Prostate gland (tissue), 2 donors: ENCODE data around the gene PRKCG.

Source experiments
- POLR2A ChIP-seq: fragments of 450-650 bp; IDR thresholded peaks from one replicate; pipeline ENCODE4 v1.6.1; 2016; ENCODE audit warnings: antibody characterized with exemption, mild to moderate bottlenecking
- POLR2AphosphoS5 ChIP-seq: sonication (generic); formaldehyde crosslinking; IDR thresholded peaks from one replicate; pipeline ENCODE4 v1.6.1; 2017; ENCODE audit warnings: antibody characterized with exemption
- TF ChIP-seq, protein P1 (sequence below), 4 experiments: fragments of 200-600 bp in 2 of 4; fragments of 450-650 bp in 2 of 4; sonication (generic) in 2 of 4; IDR thresholded peaks; 1 replicate in 3 of 4; 2 replicates in 1 of 4; pipeline ENCODE4 v1.5.1; 2016 to 2019; ENCODE audit warnings: antibody characterized with exemption in 4 of 4, mild to moderate bottlenecking in 2 of 4, moderate library complexity in 2 of 4

GRCh38 chr19:53853707-53854106 lies 28.3 kb upstream of the PRKCG start:
- TF ChIP-seq, protein P1, sequence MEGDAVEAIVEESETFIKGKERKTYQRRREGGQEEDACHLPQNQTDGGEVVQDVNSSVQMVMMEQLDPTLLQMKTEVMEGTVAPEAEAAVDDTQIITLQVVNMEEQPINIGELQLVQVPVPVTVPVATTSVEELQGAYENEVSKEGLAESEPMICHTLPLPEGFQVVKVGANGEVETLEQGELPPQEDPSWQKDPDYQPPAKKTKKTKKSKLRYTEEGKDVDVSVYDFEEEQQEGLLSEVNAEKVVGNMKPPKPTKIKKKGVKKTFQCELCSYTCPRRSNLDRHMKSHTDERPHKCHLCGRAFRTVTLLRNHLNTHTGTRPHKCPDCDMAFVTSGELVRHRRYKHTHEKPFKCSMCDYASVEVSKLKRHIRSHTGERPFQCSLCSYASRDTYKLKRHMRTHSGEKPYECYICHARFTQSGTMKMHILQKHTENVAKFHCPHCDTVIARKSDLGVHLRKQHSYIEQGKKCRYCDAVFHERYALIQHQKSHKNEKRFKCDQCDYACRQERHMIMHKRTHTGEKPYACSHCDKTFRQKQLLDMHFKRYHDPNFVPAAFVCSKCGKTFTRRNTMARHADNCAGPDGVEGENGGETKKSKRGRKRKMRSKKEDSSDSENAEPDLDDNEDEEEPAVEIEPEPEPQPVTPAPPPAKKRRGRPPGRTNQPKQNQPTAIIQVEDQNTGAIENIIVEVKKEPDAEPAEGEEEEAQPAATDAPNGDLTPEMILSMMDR (IDR thresholded peaks at IDR 0.05): no peak
- TF ChIP-seq POLR2A (no peak), POLR2AphosphoS5 (no peak)
